Naive thymus-derived CD4-positive, alpha-beta T cell (primary cell): ENCODE measurements around the gene PHF8. TPM values are rescaled to one million over a fixed set of nuclear protein-coding genes. Genes with fewer than 3 reads are reported as not detected.

Experiments used
- ATAC-seq: fragments of 150-1000 bp; cut with Tn5 transposase; 2 replicates; pipeline ENCODE4 v1.10.0; 2021; ENCODE audit warnings: mild to moderate bottlenecking, moderate library complexity
- CTCF ChIA-PET: fragments of 350-600 bp; sonication (Branson Sonifier 250); formaldehyde crosslinking; loops from one replicate; lab custom pipeline; 2021; ENCODE audit warnings: antibody characterized with exemption; lab: Charles Lee
- POLR2A ChIA-PET: fragments of 350-600 bp; sonication (Branson Sonifier 250); formaldehyde crosslinking; loops from one replicate; lab custom pipeline; 2021; ENCODE audit warnings: antibody characterized with exemption, inconsistent platforms; lab: Charles Lee
- DNase-seq, 9 donors: peaks; one replicate each; pipeline versions ENCODE4 v3.0.0 to v3.0.0-alpha.2; 2020 to 2022; ENCODE audit warnings: mixed read lengths in 1 of 9
- H3K27ac ChIP-seq: one replicate; pipeline ENCODE4 v1.7.0; 2013; ENCODE audit warnings: mild to moderate bottlenecking, low read depth, low read length, moderate library complexity
- H3K27me3 ChIP-seq, 2 donors: one replicate each; pipeline ENCODE4 v1.7.0; 2013; ENCODE audit warnings: low read length in 2 of 2, mild to moderate bottlenecking in 2 of 2, moderate library complexity in 2 of 2; ENCODE audit not compliant: control insufficient read depth in 2 of 2, insufficient read depth in 2 of 2
- H3K36me3 ChIP-seq, 3 experiments: 1 replicate in 2 of 3; 2 replicates in 1 of 3; pipeline ENCODE4 v1.7.0; 2013; ENCODE audit warnings: low read length in 3 of 3, mild to moderate bottlenecking in 3 of 3, moderate library complexity in 1 of 3; ENCODE audit not compliant: insufficient read depth in 3 of 3, control insufficient read depth in 2 of 3
- H3K4me1 ChIP-seq, 2 donors: one replicate each; pipeline ENCODE4 v1.7.0; 2013; ENCODE audit warnings: low read length in 2 of 2, mild to moderate bottlenecking in 2 of 2, moderate library complexity in 1 of 2; ENCODE audit not compliant: control insufficient read depth in 2 of 2, insufficient read depth in 2 of 2
- H3K4me3 ChIP-seq: 2 replicates; pipeline ENCODE4 v1.7.0; 2013; ENCODE audit warnings: mild to moderate bottlenecking, low read length
- H3K9me3 ChIP-seq, 3 experiments: 1 replicate in 2 of 3; 2 replicates in 1 of 3; pipeline ENCODE4 v1.7.0; 2013; ENCODE audit warnings: low read length in 3 of 3; ENCODE audit not compliant: control insufficient read depth in 2 of 3
- H3K27ac Mint-ChIP-seq, 9 donors: one replicate each; pipeline ENCODE4 v1.8.0; 2020 to 2022; ENCODE audit warnings: mixed read lengths in 9 of 9, mild to moderate bottlenecking in 8 of 9, moderate library complexity in 5 of 9, inconsistent platforms in 2 of 9
- H3K27me3 Mint-ChIP-seq, 5 donors: one replicate each; pipeline ENCODE4 v1.8.0; 2021 to 2022; ENCODE audit warnings: mixed read lengths in 5 of 5, mild to moderate bottlenecking in 1 of 5
- H3K36me3 Mint-ChIP-seq, 5 donors: one replicate each; pipeline ENCODE4 v1.8.0; 2020 to 2022; ENCODE audit warnings: mixed read lengths in 5 of 5, mild to moderate bottlenecking in 3 of 5, inconsistent platforms in 1 of 5
- H3K4me1 Mint-ChIP-seq, 7 donors: one replicate each; pipeline ENCODE4 v1.8.0; 2020 to 2022; ENCODE audit warnings: mixed read lengths in 7 of 7, mild to moderate bottlenecking in 3 of 7, inconsistent platforms in 1 of 7
- H3K4me3 Mint-ChIP-seq, 10 donors: one replicate each; pipeline ENCODE4 v1.8.0; 2020 to 2022; ENCODE audit warnings: mild to moderate bottlenecking in 10 of 10, mixed read lengths in 10 of 10, moderate library complexity in 6 of 10, inconsistent platforms in 2 of 10
- H3K9me3 Mint-ChIP-seq, 11 donors: one replicate each; pipeline ENCODE4 v1.8.0; 2020 to 2022; ENCODE audit warnings: mixed read lengths in 11 of 11, mild to moderate bottlenecking in 4 of 11, inconsistent platforms in 1 of 11, moderate library complexity in 1 of 11
- intact Hi-C, 2 donors: fragments of 100-400 bp; cut with micrococcal nuclease; formaldehyde crosslinking; loops; one replicate each; pipeline ENCODE4 v1.15.1; 2023
- polyA plus RNA-seq, 2 donors: library from polyadenylated mRNA; unstranded; fragments of 300-500 nt; fragmentation: Illumina TruSeq; gene quantifications; one replicate each; pipeline ENCODE4 v1.2.3, GENCODE V29; 2021
- total RNA-seq, 6 experiments: library from RNA in 5 of 6; stranded (reverse) in 5 of 6; gene quantifications; 1 replicate in 5 of 6; 2 replicates in 1 of 6; pipeline ENCODE4 v1.2.3 and lab custom pipeline; 2021 to 2026

Gene PHF8
- total and polyA plus RNA-seq, 7 experiments from 2014 or later = 11.7 to 80.2 (median 52.3) TPM

GRCh38 chrX:54007682-54008081 is 36.6 kb downstream of the PHF8 start:
- no peak overlapping the region for H3K4me3 ChIP-seq
- no peak for ATAC-seq
- H3K9me3 ChIP-seq = no peaks in the 10 kb centered on the region
- no peaks in the 10 kb centered on the region for H3K4me1 ChIP-seq
- Mint-ChIP-seq H3K27ac (no peak overlapping the region), H3K9me3 (peaks cover 0 to 2% (median 0%) of the 10 kb centered on the region in 11 donors), H3K4me3 (no peak overlapping the region), H3K27me3 (no peaks in the 10 kb centered on the region), H3K4me1 (peaks cover 0 to 2% (median 0%) of the 10 kb centered on the region in 7 donors), H3K36me3 (peaks cover 0 to 27% (median 13%) of the 10 kb centered on the region in 5 donors)
- CTCF ChIA-PET = no interaction called here
- POLR2A ChIA-PET = no interaction called here
- intact Hi-C loops = no loop called here
- DNase-seq = no peak
- H3K36me3 ChIP-seq = peaks cover 0 to under 1% (median 0%) of the 10 kb centered on the region in 3 experiments
- no peaks in the 10 kb centered on the region for H3K27me3 ChIP-seq
- H3K27ac ChIP-seq = no peak overlapping the region

DNA sequence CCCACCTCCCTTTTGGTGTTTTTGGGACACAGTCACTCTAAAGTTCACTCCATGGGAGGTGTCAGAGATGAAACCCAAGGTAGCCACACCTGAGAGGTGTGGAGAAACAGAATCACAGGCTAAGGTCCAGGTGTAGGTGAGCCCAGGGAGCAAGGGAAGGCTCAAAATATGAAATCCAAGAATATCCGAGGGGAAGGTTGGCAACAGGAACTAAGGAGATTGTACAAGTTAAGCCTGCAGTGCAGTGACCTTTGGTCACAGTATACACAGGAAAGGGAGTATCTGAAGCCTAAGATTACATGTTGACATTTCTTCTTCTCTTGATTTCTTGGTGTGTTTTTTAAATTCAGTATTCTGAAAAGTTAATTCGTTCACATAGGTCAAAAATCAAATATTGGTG is 46.5 kb downstream of the PHF8 start:
- H3K4me1 ChIP-seq = no peaks in the 10 kb centered on the region
- H3K9me3 ChIP-seq = no peaks in the 10 kb centered on the region
- Mint-ChIP-seq H3K4me1 (peaks cover 0 to 2% (median 0%) of the 10 kb centered on the region in 7 donors), H3K27me3 (no peaks in the 10 kb centered on the region), H3K27ac (no peak overlapping the region), H3K4me3 (no peak overlapping the region), H3K9me3 (no peaks in the 10 kb centered on the region), H3K36me3 (peaks cover 13 to 28% (median 20%) of the 10 kb centered on the region in 5 donors)
- H3K27ac ChIP-seq = no peak overlapping the region
- ChIA-PET CTCF (no interaction called here), POLR2A (no interaction called here)
- no peak overlapping the region for H3K4me3 ChIP-seq
- H3K36me3 ChIP-seq = peaks cover 0 to 60% (median 0%) of the 10 kb centered on the region in 3 experiments
- H3K27me3 ChIP-seq = no peaks in the 10 kb centered on the region
- no peak for DNase-seq
- intact Hi-C loops = no loop called here
- no peak for ATAC-seq

GRCh38 chrX:53992589-53992988 is 51.7 kb downstream of the PHF8 start:
- Mint-ChIP-seq H3K4me1 (peaks cover 0 to 2% (median 0%) of the 10 kb centered on the region in 7 donors), H3K4me3 (no peak overlapping the region), H3K36me3 (peaks cover 17 to 27% (median 20%) of the 10 kb centered on the region in 5 donors), H3K9me3 (no peaks in the 10 kb centered on the region), H3K27ac (peak overlapping the region in 2 of 9 donors; percentile 14 to 39), H3K27me3 (no peaks in the 10 kb centered on the region)
- POLR2A ChIA-PET = no interaction called here
- no peaks in the 10 kb centered on the region for H3K27me3 ChIP-seq
- H3K9me3 ChIP-seq = no peaks in the 10 kb centered on the region
- H3K36me3 ChIP-seq = peaks cover 0 to 41% (median 0%) of the 10 kb centered on the region in 3 experiments
- ATAC-seq (no peak), DNase-seq (no peak)
- no peaks in the 10 kb centered on the region for H3K4me1 ChIP-seq
- no peak overlapping the region for H3K4me3 ChIP-seq
- H3K27ac ChIP-seq = no peak overlapping the region
- intact Hi-C loops = no loop called here
- CTCF ChIA-PET = no interaction called here

DNA sequence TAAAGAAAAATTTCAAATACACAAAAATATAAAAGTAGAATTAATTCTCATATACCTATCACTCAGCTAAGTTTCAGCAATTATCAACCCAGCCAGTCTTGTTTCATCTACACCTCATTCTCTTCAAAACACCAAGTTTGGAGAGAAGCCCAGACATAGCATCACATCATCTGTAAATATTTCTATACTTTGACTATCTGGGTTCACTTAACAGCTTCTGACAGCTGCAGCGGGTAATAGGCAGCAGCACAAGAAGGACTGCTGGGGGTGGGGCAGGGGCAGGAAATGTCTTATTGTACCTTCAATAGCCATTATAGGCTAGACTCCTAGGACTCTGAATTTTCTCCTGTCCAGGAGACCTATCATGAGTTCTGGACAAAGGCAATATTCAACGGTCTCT is 54.1 kb downstream of the PHF8 start:
- ChIA-PET CTCF (no interaction called here), POLR2A (no interaction called here)
- peaks cover 11 to 24% (median 22%) of the 10 kb centered on the region in 5 donors for H3K36me3 Mint-ChIP-seq
- H3K27ac ChIP-seq = no peak overlapping the region
- ATAC-seq (no peak), DNase-seq (no peak)
- H3K4me3 ChIP-seq = no peak overlapping the region
- intact Hi-C loops = no loop called here
- no peaks in the 10 kb centered on the region for H3K9me3 ChIP-seq
- no peaks in the 10 kb centered on the region for H3K27me3 ChIP-seq
- H3K27ac Mint-ChIP-seq = no peak overlapping the region
- H3K4me1 Mint-ChIP-seq = no peaks in the 10 kb centered on the region
- H3K36me3 ChIP-seq = peaks cover 0 to 55% (median 0%) of the 10 kb centered on the region in 3 experiments
- H3K4me1 ChIP-seq = no peaks in the 10 kb centered on the region
- no peaks in the 10 kb centered on the region for H3K27me3 Mint-ChIP-seq
- H3K9me3 Mint-ChIP-seq = no peaks in the 10 kb centered on the region
- no peak overlapping the region for H3K4me3 Mint-ChIP-seq

GRCh38 chrX:53984895-53985294 is 59.4 kb downstream of the PHF8 start:
- Mint-ChIP-seq H3K27ac (no peak overlapping the region), H3K36me3 (peaks cover 11 to 36% (median 16%) of the 10 kb centered on the region in 5 donors), H3K4me3 (no peak overlapping the region), H3K9me3 (no peaks in the 10 kb centered on the region), H3K27me3 (no peaks in the 10 kb centered on the region), H3K4me1 (no peaks in the 10 kb centered on the region)
- no peaks in the 10 kb centered on the region for H3K4me1 ChIP-seq
- ATAC-seq = no peak
- intact Hi-C loops = no loop called here
- POLR2A ChIA-PET = no interaction called here
- DNase-seq = no peak
- peaks cover 0 to 44% (median 0%) of the 10 kb centered on the region in 3 experiments for H3K36me3 ChIP-seq
- CTCF ChIA-PET = no interaction called here
- no peaks in the 10 kb centered on the region for H3K27me3 ChIP-seq
- H3K27ac ChIP-seq = no peak overlapping the region
- no peaks in the 10 kb centered on the region for H3K9me3 ChIP-seq
- no peak overlapping the region for H3K4me3 ChIP-seq

GRCh38 chrX:53974529-53974928 is 69.7 kb downstream of the PHF8 start:
- Histone ChIP-seq H3K9me3 (no peaks in the 10 kb centered on the region), H3K36me3 (peaks cover 0 to 11% (median 3%) of the 10 kb centered on the region in 3 experiments), H3K27ac (no peak overlapping the region), H3K4me1 (no peaks in the 10 kb centered on the region), H3K4me3 (no peak overlapping the region), H3K27me3 (no peaks in the 10 kb centered on the region)
- Mint-ChIP-seq H3K9me3 (peaks cover 0 to 8% (median 0%) of the 10 kb centered on the region in 11 donors), H3K4me3 (no peak overlapping the region), H3K27ac (no peak overlapping the region), H3K36me3 (peaks cover 15 to 53% (median 48%) of the 10 kb centered on the region in 5 donors), H3K27me3 (no peaks in the 10 kb centered on the region), H3K4me1 (peaks cover 0 to 11% (median 5%) of the 10 kb centered on the region in 7 donors)
- intact Hi-C loops = no loop called here
- ChIA-PET CTCF (no interaction called here), POLR2A (no interaction called here)
- DNase-seq (no peak), ATAC-seq (no peak)

DNA sequence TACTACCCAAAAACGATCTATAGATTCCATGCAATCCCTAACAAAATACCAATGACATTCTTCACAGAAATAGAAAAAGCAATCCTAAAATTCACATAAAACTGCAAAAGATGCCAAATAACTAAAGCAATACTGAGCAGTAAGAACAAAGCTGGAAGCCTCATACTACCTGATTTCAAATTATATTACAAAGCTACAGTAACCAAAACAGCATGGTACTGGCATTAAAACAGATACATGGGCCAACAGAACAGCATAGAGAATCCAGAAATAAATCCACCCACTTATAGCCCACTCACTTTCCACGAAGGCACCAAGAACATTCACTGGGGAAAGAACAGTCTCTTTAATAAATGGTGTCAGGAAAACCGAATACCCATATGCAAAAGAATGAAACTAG is 74.7 kb downstream of the PHF8 start:
- intact Hi-C loops = no loop called here
- H3K27ac Mint-ChIP-seq = no peak overlapping the region

More for the DNA sequence above, 74.7 kb downstream of the PHF8 start:
- H3K4me3 ChIP-seq = no peak overlapping the region
- ChIA-PET CTCF (no interaction called here), POLR2A (no interaction called here)
- ATAC-seq (no peak), DNase-seq (no peak)
- peaks cover 0 to 11% (median 8%) of the 10 kb centered on the region in 7 donors for H3K4me1 Mint-ChIP-seq
- peaks cover 0 to 11% (median 3%) of the 10 kb centered on the region in 11 donors for H3K9me3 Mint-ChIP-seq
- peaks cover 12 to 59% (median 53%) of the 10 kb centered on the region in 5 donors for H3K36me3 Mint-ChIP-seq
- H3K36me3 ChIP-seq = peaks cover 0 to 8% (median 0%) of the 10 kb centered on the region in 3 experiments
- H3K9me3 ChIP-seq = no peaks in the 10 kb centered on the region
- H3K4me1 ChIP-seq = no peaks in the 10 kb centered on the region
- H3K27ac ChIP-seq = no peak overlapping the region
- H3K4me3 Mint-ChIP-seq = no peak overlapping the region
- no peaks in the 10 kb centered on the region for H3K27me3 ChIP-seq
- H3K27me3 Mint-ChIP-seq = no peaks in the 10 kb centered on the region
